ENCODE results near the gene NEU2.

NEU2 gene

DNA sequence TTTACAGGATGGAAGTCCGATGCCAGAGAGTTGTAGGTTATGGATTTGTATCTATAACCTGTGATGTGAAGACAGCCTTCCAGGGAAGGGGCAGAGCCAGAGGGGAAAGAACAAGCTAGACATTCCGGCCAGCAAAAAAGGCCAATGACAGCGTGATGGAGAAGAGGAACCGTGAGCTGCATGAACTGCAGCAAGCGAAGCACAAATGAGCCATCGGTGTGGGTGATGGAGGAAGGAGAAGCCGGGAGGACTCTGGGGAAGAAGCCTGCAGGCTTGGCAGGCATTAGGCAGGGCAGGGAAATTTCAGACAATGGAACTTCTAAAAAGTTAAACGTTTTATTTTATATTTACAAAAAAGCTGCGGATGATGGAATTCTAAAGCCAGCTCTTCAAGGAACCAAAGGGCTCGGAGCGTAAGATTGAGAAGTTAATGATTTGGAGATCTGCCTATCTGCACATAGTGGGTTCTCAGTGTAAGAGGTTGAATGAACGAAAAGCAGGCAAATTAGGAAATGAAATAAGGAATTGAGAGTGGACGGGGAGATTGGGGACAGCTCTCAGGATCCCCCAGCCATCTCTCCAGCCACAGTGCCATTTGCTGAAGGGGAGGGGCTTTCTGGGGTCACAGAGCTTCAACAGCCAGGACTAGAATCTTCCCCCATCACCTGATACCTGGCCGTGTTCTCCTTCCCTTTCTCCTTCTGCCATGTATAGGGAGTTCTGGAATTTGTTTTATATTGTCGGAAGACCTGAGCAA, 47.8 kb upstream of the NEU2 start:
- H3K9ac ChIP-seq (ENCODE audit: low read length): no peak overlapping the region
- WGBS: 95% methylated on average over 13 of the region's 15 CpGs
- no peak overlapping the region for H3K4me3 ChIP-seq (ENCODE audit: insufficient read depth in 1 of 2, low read depth in 1 of 2, low read length in 2 of 2)
- H3K27me3 ChIP-seq (ENCODE audit: control insufficient read depth in 1 of 2, insufficient read depth in 1 of 2, low read length in 2 of 2): peaks cover 0 to 10% of the 10 kb centered on the region in 2 experiments
- H2BK15ac ChIP-seq (ENCODE audit: low read depth, poor library complexity, severe bottlenecking): no peak overlapping the region
- no peak overlapping the region for H2BK120ac ChIP-seq (ENCODE audit: low read depth, low read length)
- H3K79me1 ChIP-seq (replicated peaks; ENCODE audit: low read length, poor library complexity, severe bottlenecking): no peaks in the 10 kb centered on the region
- H4K91ac ChIP-seq (ENCODE audit: low read length): no peak overlapping the region
- H2BK5ac ChIP-seq (ENCODE audit: low read depth, low read length, poor library complexity, severe bottlenecking): no peak overlapping the region
- no peak overlapping the region for H2AK5ac ChIP-seq (ENCODE audit: low read length, severe bottlenecking)
- no peak for DNase-seq
- no peak overlapping the region for H3K14ac ChIP-seq (ENCODE audit: low read length in 2 of 2)
- peaks cover 4% of the 10 kb centered on the region for H3K9me3 ChIP-seq (ENCODE audit: control insufficient read depth, low read length)
- no peak overlapping the region for H2BK12ac ChIP-seq (ENCODE audit: low read length in 2 of 2)
- no peak overlapping the region for H3K4ac ChIP-seq (ENCODE audit: low read depth in 1 of 2, low read length in 2 of 2)
- no peak overlapping the region for H3K4me2 ChIP-seq (ENCODE audit: low read length, poor library complexity, severe bottlenecking)
- H2AFZ ChIP-seq (ENCODE audit: low read depth, low read length): no peak overlapping the region
- H4K8ac ChIP-seq (ENCODE audit: low read length): no peak overlapping the region
- no peak overlapping the region for H3K27ac ChIP-seq (ENCODE audit: low read length, poor library complexity, severe bottlenecking)
- no peaks in the 10 kb centered on the region for H3K36me3 ChIP-seq (ENCODE audit: control insufficient read depth in 1 of 2, insufficient read depth in 2 of 2, low read depth in 1 of 2, low read length in 2 of 2)
- peaks cover 22% of the 10 kb centered on the region for H3K4me1 ChIP-seq (ENCODE audit: control insufficient read depth, insufficient read depth, low read depth, low read length)
- H3K23ac ChIP-seq (ENCODE audit: low read length in 2 of 2): no peak overlapping the region
- H3K18ac ChIP-seq (ENCODE audit: low read depth in 1 of 2, low read length in 2 of 2): no peak overlapping the region

DNA sequence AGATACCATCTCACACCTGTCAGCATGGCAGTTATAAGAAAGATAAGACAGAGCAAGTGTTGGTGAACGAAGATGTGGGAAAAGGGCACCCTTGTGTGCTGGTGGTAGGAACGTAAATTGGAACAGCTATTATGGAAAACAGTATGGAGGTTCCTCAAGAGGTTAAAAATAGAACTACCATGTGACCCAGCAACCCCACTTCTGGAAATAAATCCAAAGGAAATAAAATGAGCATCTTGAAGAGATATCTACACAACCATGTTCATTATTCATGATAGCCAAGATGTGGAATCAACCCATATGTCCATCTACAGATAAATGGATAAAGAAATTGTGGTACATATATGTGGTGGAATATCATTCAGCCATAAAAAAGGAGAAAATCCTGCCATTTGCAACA, 46.3 kb upstream of the NEU2 start:
- H3K23ac ChIP-seq (ENCODE audit: low read length in 2 of 2): no peak overlapping the region
- no peak overlapping the region for H2BK12ac ChIP-seq (ENCODE audit: low read length in 2 of 2)
- no peak overlapping the region for H2AK5ac ChIP-seq (ENCODE audit: low read length, severe bottlenecking)
- H3K27me3 ChIP-seq (ENCODE audit: control insufficient read depth in 1 of 2, insufficient read depth in 1 of 2, low read length in 2 of 2): peaks cover 0 to 10% of the 10 kb centered on the region in 2 experiments
- H2AFZ ChIP-seq (ENCODE audit: low read depth, low read length): no peak overlapping the region
- H2BK120ac ChIP-seq (ENCODE audit: low read depth, low read length): no peak overlapping the region
- WGBS: 100% methylated on average over 1 of the region's 2 CpGs
- H3K4ac ChIP-seq (ENCODE audit: low read depth in 1 of 2, low read length in 2 of 2): no peak overlapping the region
- H4K91ac ChIP-seq (ENCODE audit: low read length): no peak overlapping the region
- H3K4me3 ChIP-seq (ENCODE audit: insufficient read depth in 1 of 2, low read depth in 1 of 2, low read length in 2 of 2): no peak overlapping the region
- no peak overlapping the region for H4K8ac ChIP-seq (ENCODE audit: low read length)
- H3K36me3 ChIP-seq (ENCODE audit: control insufficient read depth in 1 of 2, insufficient read depth in 2 of 2, low read depth in 1 of 2, low read length in 2 of 2): no peaks in the 10 kb centered on the region
- H3K14ac ChIP-seq (ENCODE audit: low read length in 2 of 2): no peak overlapping the region
- H3K27ac ChIP-seq (ENCODE audit: low read length, poor library complexity, severe bottlenecking): no peak overlapping the region
- no peak for DNase-seq
- H2BK15ac ChIP-seq (ENCODE audit: low read depth, poor library complexity, severe bottlenecking): no peak overlapping the region
- no peak overlapping the region for H3K4me2 ChIP-seq (ENCODE audit: low read length, poor library complexity, severe bottlenecking)
- H3K9ac ChIP-seq (ENCODE audit: low read length): no peak overlapping the region
- no peak overlapping the region for H2BK5ac ChIP-seq (ENCODE audit: low read depth, low read length, poor library complexity, severe bottlenecking)
- H3K4me1 ChIP-seq (ENCODE audit: control insufficient read depth, insufficient read depth, low read depth, low read length): peaks cover 11% of the 10 kb centered on the region
- no peaks in the 10 kb centered on the region for H3K79me1 ChIP-seq (replicated peaks; ENCODE audit: low read length, poor library complexity, severe bottlenecking)
- no peak overlapping the region for H3K18ac ChIP-seq (ENCODE audit: low read depth in 1 of 2, low read length in 2 of 2)
- peaks cover 4% of the 10 kb centered on the region for H3K9me3 ChIP-seq (ENCODE audit: control insufficient read depth, low read length)

DNA sequence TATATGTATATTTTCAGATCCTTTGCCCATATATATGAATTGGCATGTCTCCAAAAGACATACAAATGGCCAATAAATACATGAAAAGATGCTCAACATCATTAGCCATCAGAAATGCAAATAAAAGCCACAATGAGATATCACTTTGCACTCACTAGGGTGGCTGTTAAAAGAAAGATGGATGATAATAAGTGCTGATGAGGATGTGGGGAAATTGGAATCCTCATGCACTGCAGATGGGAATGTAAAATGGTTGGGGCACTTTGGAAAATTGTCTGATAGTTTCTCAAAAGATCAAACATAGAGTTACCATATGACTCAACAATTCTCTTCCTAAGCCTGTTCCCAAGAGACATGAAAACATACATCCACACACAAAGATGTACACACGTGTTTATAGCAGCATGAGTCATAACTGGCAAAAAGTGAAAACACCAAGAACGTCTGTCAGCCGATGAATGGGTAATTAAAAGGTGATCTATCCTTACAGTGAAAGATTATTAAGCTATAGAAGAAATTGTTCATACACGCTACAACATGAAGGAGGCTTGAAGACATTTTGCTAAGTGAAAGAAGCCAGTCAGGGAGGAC, 39.1 kb upstream of the NEU2 start:
- H2BK120ac ChIP-seq (ENCODE audit: low read depth, low read length): no peak overlapping the region
- H3K4me3 ChIP-seq (ENCODE audit: insufficient read depth in 1 of 2, low read depth in 1 of 2, low read length in 2 of 2): no peak overlapping the region
- no peak overlapping the region for H3K9ac ChIP-seq (ENCODE audit: low read length)
- H3K79me1 ChIP-seq (replicated peaks; ENCODE audit: low read length, poor library complexity, severe bottlenecking): no peaks in the 10 kb centered on the region
- no peak for DNase-seq
- H4K91ac ChIP-seq (ENCODE audit: low read length): no peak overlapping the region
- no peak overlapping the region for H2BK15ac ChIP-seq (ENCODE audit: low read depth, poor library complexity, severe bottlenecking)
- no peaks in the 10 kb centered on the region for H3K9me3 ChIP-seq (ENCODE audit: control insufficient read depth, low read length)
- no peak overlapping the region for H4K8ac ChIP-seq (ENCODE audit: low read length)
- no peak overlapping the region for H2AFZ ChIP-seq (ENCODE audit: low read depth, low read length)
- H3K27ac ChIP-seq (ENCODE audit: low read length, poor library complexity, severe bottlenecking): no peak overlapping the region
- no peak overlapping the region for H3K14ac ChIP-seq (ENCODE audit: low read length in 2 of 2)
- 94% methylated on average over 4 of the region's 4 CpGs for WGBS
- H2BK5ac ChIP-seq (ENCODE audit: low read depth, low read length, poor library complexity, severe bottlenecking): no peak overlapping the region
- no peak overlapping the region for H3K23ac ChIP-seq (ENCODE audit: low read length in 2 of 2)
- H3K4me2 ChIP-seq (ENCODE audit: low read length, poor library complexity, severe bottlenecking): no peak overlapping the region
- no peak overlapping the region for H2BK12ac ChIP-seq (ENCODE audit: low read length in 2 of 2)
- no peak overlapping the region for H3K18ac ChIP-seq (ENCODE audit: low read depth in 1 of 2, low read length in 2 of 2)
- H3K27me3 ChIP-seq (ENCODE audit: control insufficient read depth in 1 of 2, insufficient read depth in 1 of 2, low read length in 2 of 2): peaks cover 0 to 5% of the 10 kb centered on the region in 2 experiments
- no peaks in the 10 kb centered on the region for H3K36me3 ChIP-seq (ENCODE audit: control insufficient read depth in 1 of 2, insufficient read depth in 2 of 2, low read depth in 1 of 2, low read length in 2 of 2)
- H2AK5ac ChIP-seq (ENCODE audit: low read length, severe bottlenecking): no peak overlapping the region
- no peaks in the 10 kb centered on the region for H3K4me1 ChIP-seq (ENCODE audit: control insufficient read depth, insufficient read depth, low read depth, low read length)
- no peak overlapping the region for H3K4ac ChIP-seq (ENCODE audit: low read depth in 1 of 2, low read length in 2 of 2)

DNA sequence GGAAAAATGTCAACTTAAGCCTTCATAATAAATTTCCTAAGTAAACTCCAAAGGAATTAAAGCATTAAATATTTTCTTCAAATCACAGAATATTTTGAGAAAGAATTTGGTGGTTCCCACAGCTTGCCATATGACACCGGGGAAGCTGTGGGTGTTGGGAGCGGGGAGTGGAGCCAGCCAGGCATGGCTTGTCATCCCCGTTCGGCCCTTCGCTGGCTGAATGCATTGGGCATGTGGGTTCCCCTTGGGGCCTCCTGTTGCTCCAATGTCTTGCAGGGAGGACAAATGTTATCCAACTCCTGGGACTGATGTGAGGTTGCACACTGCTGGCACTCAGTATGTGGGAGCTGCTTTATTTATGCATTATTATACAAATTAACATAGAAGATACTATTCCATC, 38.0 kb upstream of the NEU2 start:
- Histone ChIP-seq H3K14ac (ENCODE audit: low read length in 2 of 2) (no peak overlapping the region), H3K23ac (ENCODE audit: low read length in 2 of 2) (no peak overlapping the region), H3K4me2 (ENCODE audit: low read length, poor library complexity, severe bottlenecking) (no peak overlapping the region), H2AFZ (ENCODE audit: low read depth, low read length) (no peak overlapping the region), H4K8ac (ENCODE audit: low read length) (peak overlapping the region; percentile 41), H2BK12ac (ENCODE audit: low read length in 2 of 2) (no peak overlapping the region), H4K91ac (ENCODE audit: low read length) (no peak overlapping the region), H3K27ac (ENCODE audit: low read length, poor library complexity, severe bottlenecking) (no peak overlapping the region), H3K9ac (ENCODE audit: low read length) (no peak overlapping the region), H3K18ac (ENCODE audit: low read depth in 1 of 2, low read length in 2 of 2) (no peak overlapping the region), H3K4me3 (ENCODE audit: insufficient read depth in 1 of 2, low read depth in 1 of 2, low read length in 2 of 2) (no peak overlapping the region), H2BK15ac (ENCODE audit: low read depth, poor library complexity, severe bottlenecking) (no peak overlapping the region), H3K27me3 (ENCODE audit: control insufficient read depth in 1 of 2, insufficient read depth in 1 of 2, low read length in 2 of 2) (peaks cover 0 to 5% of the 10 kb centered on the region in 2 experiments), H3K36me3 (ENCODE audit: control insufficient read depth in 1 of 2, insufficient read depth in 2 of 2, low read depth in 1 of 2, low read length in 2 of 2) (no peaks in the 10 kb centered on the region), H2BK120ac (ENCODE audit: low read depth, low read length) (no peak overlapping the region), H3K4me1 (ENCODE audit: control insufficient read depth, insufficient read depth, low read depth, low read length) (no peaks in the 10 kb centered on the region), H2AK5ac (ENCODE audit: low read length, severe bottlenecking) (no peak overlapping the region), H3K9me3 (ENCODE audit: control insufficient read depth, low read length) (no peaks in the 10 kb centered on the region), H2BK5ac (ENCODE audit: low read depth, low read length, poor library complexity, severe bottlenecking) (no peak overlapping the region), H3K4ac (ENCODE audit: low read depth in 1 of 2, low read length in 2 of 2) (no peak overlapping the region), H3K79me1 (replicated peaks; ENCODE audit: low read length, poor library complexity, severe bottlenecking) (no peaks in the 10 kb centered on the region)
- WGBS: 89% methylated on average over 5 of the region's 5 CpGs
- no peak for DNase-seq

Data from mesenchymal stem cell (in vitro differentiated cells and primary cell).